DOHH2 (cell line): Measurements from ENCODE around the gene ITPKB.
A peak's percentile ranks its signal among the peaks of the same experiment; 100 is the strongest.

Experiments
- H3F3A ChIP-seq: fragments of 200-600 bp; sonication (generic), shearing (Covaris generic); 2 replicates; pipeline ENCODE4 v1.6.0; 2016; ENCODE audit warnings: antibody characterized with exemption, mild to moderate bottlenecking; ENCODE audit not compliant: control insufficient read depth, insufficient read depth
- H3K27ac ChIP-seq: fragments of 200-600 bp; sonication (generic); 2 replicates; pipeline ENCODE4 v1.5.1; 2014; ENCODE audit warnings: low read depth, mild to moderate bottlenecking, low read length, moderate library complexity
- H3K27me3 ChIP-seq: fragments of 200-600 bp; sonication (generic); 2 replicates; pipeline ENCODE4 v1.6.1; 2014; ENCODE audit warnings: mild to moderate bottlenecking, low read length, mixed read lengths; ENCODE audit not compliant: control insufficient read depth
- H3K36me3 ChIP-seq: fragments of 200-600 bp; sonication (generic); 2 replicates; pipeline ENCODE4 v1.6.1; 2014; ENCODE audit warnings: mild to moderate bottlenecking, low read length, moderate library complexity, mixed read lengths; ENCODE audit not compliant: control insufficient read depth
- H3K4me1 ChIP-seq: fragments of 200-600 bp; sonication (generic); 2 replicates; pipeline ENCODE4 v1.6.1; 2014; ENCODE audit warnings: mild to moderate bottlenecking, low read length, mixed read lengths; ENCODE audit not compliant: control insufficient read depth
- H3K4me2 ChIP-seq: fragments of 200-600 bp; sonication (generic); 2 replicates; pipeline ENCODE4 v1.6.0; 2014; ENCODE audit warnings: mild to moderate bottlenecking, low read length, moderate library complexity
- H3K4me3 ChIP-seq: fragments of 200-600 bp; sonication (generic); 2 replicates; pipeline ENCODE4 v1.5.1; 2014; ENCODE audit warnings: mild to moderate bottlenecking, low read length, mixed read lengths
- H3K79me2 ChIP-seq: fragments of 200-600 bp; sonication (generic); 2 replicates; pipeline ENCODE4 v1.6.1; 2014; ENCODE audit warnings: mild to moderate bottlenecking, low read length, mixed read lengths; ENCODE audit not compliant: control insufficient read depth
- H3K9me2 ChIP-seq: fragments of 200-600 bp; sonication (generic); replicated peaks from 2 replicates; pipeline ENCODE4 v1.6.1; 2014; ENCODE audit warnings: mild to moderate bottlenecking, low read length, mixed read lengths; ENCODE audit not compliant: control insufficient read depth
- H3K9me3 ChIP-seq: fragments of 200-600 bp; sonication (generic); 2 replicates; pipeline ENCODE4 v1.6.1; 2014; ENCODE audit warnings: antibody characterized with exemption, low read length, mixed read lengths; ENCODE audit not compliant: control insufficient read depth, insufficient read depth
- H4K20me1 ChIP-seq: fragments of 200-600 bp; sonication (generic); 2 replicates; pipeline ENCODE4 v1.6.0; 2014; ENCODE audit warnings: low read depth, mild to moderate bottlenecking, antibody characterized with exemption, low read length, moderate library complexity; ENCODE audit not compliant: control insufficient read depth, insufficient read depth
- EZH2phosphoT487 ChIP-seq: fragments of 200-600 bp; sonication (generic); IDR thresholded peaks from 2 replicates; pipeline ENCODE4 v1.6.1; 2017; ENCODE audit warnings: borderline replicate concordance, mild to moderate bottlenecking, antibody characterized with exemption, low read length, moderate library complexity, mixed read lengths
- TF ChIP-seq, protein P1 (sequence below): fragments of 200-600 bp; sonication (generic); IDR thresholded peaks from one replicate; pipeline ENCODE4 v1.5.1; 2014; ENCODE audit warnings: antibody characterized with exemption, mild to moderate bottlenecking, low read depth, low read length; ENCODE audit not compliant: poor library complexity, severe bottlenecking

The ITPKB gene

GRCh38 chr1:226725897-226726267 lies 13.2 kb downstream of the ITPKB start:
- Histone ChIP-seq H3K79me2 (peaks cover 99% of the 10 kb centered on the region), H3K9me3 (no peaks in the 10 kb centered on the region), H3K36me3 (peaks cover 88% of the 10 kb centered on the region), H3K27me3 (no peaks in the 10 kb centered on the region), H3F3A (peaks cover 21% of the 10 kb centered on the region), H4K20me1 (peaks cover 14% of the 10 kb centered on the region; the same call in 1 of the 2 replicates), H3K4me2 (peak overlapping the region; percentile 94), H3K9me2 (no peaks in the 10 kb centered on the region), H3K4me1 (peaks cover 90% of the 10 kb centered on the region), H3K4me3 (peak overlapping the region; percentile 49), H3K27ac (peak overlapping the region; percentile 96)
- TF ChIP-seq EZH2phosphoT487: no peak

GRCh38 chr1:226723657-226724532 lies 15.2 kb downstream of the ITPKB start:
- TF ChIP-seq, protein P1, sequence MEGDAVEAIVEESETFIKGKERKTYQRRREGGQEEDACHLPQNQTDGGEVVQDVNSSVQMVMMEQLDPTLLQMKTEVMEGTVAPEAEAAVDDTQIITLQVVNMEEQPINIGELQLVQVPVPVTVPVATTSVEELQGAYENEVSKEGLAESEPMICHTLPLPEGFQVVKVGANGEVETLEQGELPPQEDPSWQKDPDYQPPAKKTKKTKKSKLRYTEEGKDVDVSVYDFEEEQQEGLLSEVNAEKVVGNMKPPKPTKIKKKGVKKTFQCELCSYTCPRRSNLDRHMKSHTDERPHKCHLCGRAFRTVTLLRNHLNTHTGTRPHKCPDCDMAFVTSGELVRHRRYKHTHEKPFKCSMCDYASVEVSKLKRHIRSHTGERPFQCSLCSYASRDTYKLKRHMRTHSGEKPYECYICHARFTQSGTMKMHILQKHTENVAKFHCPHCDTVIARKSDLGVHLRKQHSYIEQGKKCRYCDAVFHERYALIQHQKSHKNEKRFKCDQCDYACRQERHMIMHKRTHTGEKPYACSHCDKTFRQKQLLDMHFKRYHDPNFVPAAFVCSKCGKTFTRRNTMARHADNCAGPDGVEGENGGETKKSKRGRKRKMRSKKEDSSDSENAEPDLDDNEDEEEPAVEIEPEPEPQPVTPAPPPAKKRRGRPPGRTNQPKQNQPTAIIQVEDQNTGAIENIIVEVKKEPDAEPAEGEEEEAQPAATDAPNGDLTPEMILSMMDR: no peak
- TF ChIP-seq EZH2phosphoT487: no peak
- Histone ChIP-seq H3K27me3 (no peaks in the 10 kb centered on the region), H3K36me3 (peaks cover 88% of the 10 kb centered on the region), H3K79me2 (peaks cover 99% of the 10 kb centered on the region), H3K4me2 (peak overlapping the region; percentile 94), H3K9me2 (no peaks in the 10 kb centered on the region), H3K27ac (peak overlapping the region; percentile 61), H3K4me1 (peaks cover 89% of the 10 kb centered on the region), H4K20me1 (peaks cover 14% of the 10 kb centered on the region; the same call in 1 of the 2 replicates), H3K4me3 (peak overlapping the region; percentile 49), H3F3A (peaks cover 17% of the 10 kb centered on the region), H3K9me3 (no peaks in the 10 kb centered on the region)

- Histone ChIP-seq H3K36me3 (peaks cover 88% of the 10 kb centered on the region), H3K9me2 (no peaks in the 10 kb centered on the region), H3K27me3 (no peaks in the 10 kb centered on the region), H4K20me1 (peaks cover 14% of the 10 kb centered on the region; the same call in 1 of the 2 replicates), H3K9me3 (no peaks in the 10 kb centered on the region), H3K79me2 (peaks cover 99% of the 10 kb centered on the region), H3K4me1 (peaks cover 89% of the 10 kb centered on the region), H3F3A (peaks cover 11% of the 10 kb centered on the region), H3K27ac (peak overlapping the region; percentile 61), H3K4me2 (peak overlapping the region; percentile 94), H3K4me3 (peak overlapping the region; percentile 49; the same call in 1 of the 2 replicates)
- TF ChIP-seq, protein P1: no peak
- TF ChIP-seq EZH2phosphoT487: no peak
These were observed 16.0 kb downstream of the ITPKB start for GRCh38 chr1:226722901-226723656.
